ENCODE data around the gene NCKAP5.

Gene NCKAP5

GRCh38 chr2:133333181-133333580 is 235.1 kb downstream of the NCKAP5 start:
- DNase-seq (ENCODE audit: low spot score), result no peak

- no peak for DNase-seq (ENCODE audit: low spot score)
Observed at GRCh38 chr2:133331436-133331835, 236.8 kb downstream of the NCKAP5 start.

- no peak for DNase-seq (ENCODE audit: low spot score)
Observed at GRCh38 chr2:133326652-133327397, 241.4 kb downstream of the NCKAP5 start.

GRCh38 chr2:133324150-133324561 is 244.1 kb downstream of the NCKAP5 start:
- peak; percentile 64 for DNase-seq (ENCODE audit: low spot score)

DNA sequence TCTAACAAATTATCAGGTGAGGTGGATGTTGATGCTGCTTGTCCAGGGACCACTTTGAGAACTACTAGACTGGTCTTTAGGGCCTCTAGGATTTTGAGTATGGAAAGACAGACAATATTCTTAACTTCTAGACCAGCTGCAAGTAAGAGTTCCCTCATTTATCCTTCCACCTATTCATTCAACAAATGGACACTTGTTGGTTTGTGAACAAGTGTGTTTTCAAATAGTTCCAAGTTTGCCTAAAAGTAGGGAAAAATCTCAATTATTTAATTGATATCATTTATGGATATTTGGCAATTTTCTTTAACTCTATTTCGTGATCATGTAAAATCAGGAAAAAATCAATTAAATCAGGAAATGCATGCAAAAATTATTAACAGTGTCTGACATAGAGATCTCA is 245.4 kb downstream of the NCKAP5 start:
- no peak for DNase-seq (ENCODE audit: low spot score)

DNA sequence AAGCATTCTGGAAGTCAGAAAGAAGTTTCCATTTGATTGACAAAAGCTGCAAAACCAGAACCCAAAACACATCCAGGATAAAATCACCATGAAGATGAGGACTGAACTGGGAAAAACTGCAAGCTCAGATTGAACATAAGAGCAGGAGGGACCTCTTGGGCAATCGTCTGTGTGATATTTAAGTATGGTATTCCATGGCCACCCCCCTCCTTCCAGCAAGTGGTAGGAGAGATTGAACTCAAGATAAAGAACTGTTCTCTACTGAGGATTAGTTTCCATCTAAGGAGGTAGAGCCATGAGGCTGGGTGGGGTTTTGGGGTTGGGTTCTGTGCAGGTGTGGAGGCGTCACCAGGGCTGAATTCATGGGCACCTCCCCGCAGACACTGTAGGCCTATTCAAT is 251.1 kb downstream of the NCKAP5 start:
- DNase-seq (ENCODE audit: low spot score), result no peak

DNA sequence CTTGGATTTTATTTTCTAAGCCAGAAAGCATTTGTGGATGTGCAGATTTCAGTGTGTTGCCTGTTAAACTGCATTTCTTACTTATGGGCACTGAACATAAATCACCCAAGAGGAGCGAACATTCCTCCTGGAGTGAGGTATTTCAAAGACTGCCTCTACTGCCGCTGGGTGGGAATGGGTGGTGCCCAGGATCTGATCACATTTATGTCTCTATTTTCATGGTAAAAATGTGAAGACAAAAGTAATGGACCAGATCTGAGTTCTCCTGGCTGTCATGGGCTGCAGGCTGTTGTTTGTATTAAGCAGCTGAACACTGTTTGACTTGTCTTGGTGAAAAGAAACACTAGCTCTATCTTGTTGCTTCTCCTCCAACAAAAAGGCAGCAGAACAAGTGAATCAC is 251.7 kb downstream of the NCKAP5 start:
- DNase-seq (ENCODE audit: low spot score), result no peak

GRCh38 chr2:133315280-133315679 is 253.0 kb downstream of the NCKAP5 start:
- no peak for DNase-seq (ENCODE audit: low spot score)

DNA sequence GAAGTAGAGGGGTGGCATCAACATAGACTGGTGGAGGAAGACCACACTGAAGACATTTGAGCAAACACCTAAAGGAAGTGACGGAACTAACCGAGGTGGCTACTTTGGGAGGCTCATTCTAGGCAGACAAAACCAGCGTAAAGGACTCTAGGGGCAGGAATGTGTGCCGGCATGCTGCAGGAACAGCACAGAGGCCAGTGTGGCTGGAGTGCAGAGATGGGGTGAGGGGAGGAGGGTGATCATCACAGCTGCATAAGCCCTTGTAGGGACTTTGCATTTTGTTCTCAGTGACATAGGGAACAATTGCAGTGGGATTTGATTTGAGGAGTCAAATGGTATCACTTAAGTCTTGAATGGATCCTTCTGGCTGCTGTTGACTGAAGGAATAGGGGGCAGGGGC is 253.5 kb downstream of the NCKAP5 start:
- no peak for DNase-seq (ENCODE audit: low spot score)

DNA sequence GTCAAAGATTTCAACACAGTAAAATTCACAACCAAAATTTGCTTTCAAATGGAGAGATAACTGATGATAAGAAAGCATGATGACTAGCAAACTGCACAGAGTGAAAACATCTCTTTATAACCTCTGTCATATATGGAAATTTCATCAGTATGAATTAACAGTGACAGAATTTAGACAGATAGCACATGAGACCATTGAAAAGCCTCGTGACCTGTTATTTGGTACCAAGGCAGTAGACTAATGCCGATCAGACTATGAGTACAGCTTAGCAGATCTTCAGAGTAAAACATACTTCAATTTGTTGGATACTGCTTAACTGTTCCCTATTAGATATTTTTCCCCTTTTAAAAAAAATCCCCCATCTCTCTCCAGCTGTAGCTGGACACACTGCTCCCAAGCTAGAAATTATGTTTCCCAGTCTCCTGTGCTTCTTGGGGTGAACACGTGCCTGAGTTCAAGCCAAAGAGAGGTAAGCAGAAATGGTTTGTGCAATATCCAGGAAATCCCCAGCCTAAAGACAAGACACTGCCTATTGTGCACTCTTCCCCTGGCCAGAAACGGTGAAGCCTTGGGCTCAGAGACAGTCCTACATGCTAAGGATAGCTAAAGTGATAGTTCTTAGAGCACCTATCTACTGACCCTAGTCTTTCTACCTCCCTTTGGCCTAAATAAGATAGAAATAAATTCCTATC is 256.1 kb downstream of the NCKAP5 start:
- DNase-seq (ENCODE audit: low spot score), result no peak

DNA sequence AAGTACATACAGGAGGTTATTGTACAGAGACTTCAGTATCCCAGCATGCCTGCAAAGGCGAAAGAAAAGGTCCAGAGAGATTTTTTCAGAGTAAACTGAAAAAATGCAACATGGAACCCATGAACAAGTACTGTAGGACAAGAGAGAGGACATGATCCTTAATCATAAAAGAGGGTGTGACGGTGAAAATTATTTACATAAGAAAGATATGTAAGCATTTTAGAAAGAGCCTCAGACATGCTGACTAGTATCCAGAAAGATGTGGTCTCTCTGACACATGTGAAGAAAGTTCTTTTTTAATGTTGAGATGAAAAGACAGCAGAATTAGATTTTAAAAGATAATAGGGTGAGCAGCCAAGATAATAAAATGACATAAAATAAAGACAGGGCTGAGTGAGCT is 262.0 kb downstream of the NCKAP5 start:
- DNase-seq (ENCODE audit: low spot score), result no peak

DNA sequence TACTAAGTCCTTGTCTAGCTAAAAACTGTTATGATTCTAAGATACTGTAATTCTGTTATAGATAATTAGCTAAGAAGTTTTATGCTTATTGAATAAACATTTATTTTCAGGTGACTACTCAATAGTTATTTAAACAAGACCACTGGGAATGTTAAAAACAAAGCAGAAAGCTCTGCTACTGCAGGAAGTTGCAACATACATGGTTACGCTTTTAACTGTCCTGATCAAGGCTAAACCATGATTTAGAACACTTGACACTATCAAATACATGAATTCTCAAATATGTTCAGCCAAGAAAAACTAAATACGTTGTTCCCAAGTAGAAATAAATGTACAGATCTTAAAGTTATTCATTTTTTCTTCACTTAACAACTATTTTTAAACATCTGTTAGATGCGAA is 263.9 kb downstream of the NCKAP5 start:
- no peak for DNase-seq (ENCODE audit: low spot score)

- peak; percentile 48 for DNase-seq (ENCODE audit: low spot score)
Observed at GRCh38 chr2:133303150-133303549, 265.1 kb downstream of the NCKAP5 start.

- DNase-seq (ENCODE audit: low spot score), result no peak
Observed at GRCh38 chr2:133296401-133296800, 271.9 kb downstream of the NCKAP5 start.

- no peak for DNase-seq (ENCODE audit: low spot score)
Observed at GRCh38 chr2:133293544-133294353, 274.5 kb downstream of the NCKAP5 start.

GRCh38 chr2:133292259-133292658 is 276.0 kb downstream of the NCKAP5 start:
- no peak for DNase-seq (ENCODE audit: low spot score)

- DNase-seq (ENCODE audit: low spot score), result peak; percentile 62
Observed at GRCh38 chr2:133287709-133288108, 280.6 kb downstream of the NCKAP5 start.

GRCh38 chr2:133286326-133286922 is 281.8 kb downstream of the NCKAP5 start:
- DNase-seq (ENCODE audit: low spot score), result no peak

DNA sequence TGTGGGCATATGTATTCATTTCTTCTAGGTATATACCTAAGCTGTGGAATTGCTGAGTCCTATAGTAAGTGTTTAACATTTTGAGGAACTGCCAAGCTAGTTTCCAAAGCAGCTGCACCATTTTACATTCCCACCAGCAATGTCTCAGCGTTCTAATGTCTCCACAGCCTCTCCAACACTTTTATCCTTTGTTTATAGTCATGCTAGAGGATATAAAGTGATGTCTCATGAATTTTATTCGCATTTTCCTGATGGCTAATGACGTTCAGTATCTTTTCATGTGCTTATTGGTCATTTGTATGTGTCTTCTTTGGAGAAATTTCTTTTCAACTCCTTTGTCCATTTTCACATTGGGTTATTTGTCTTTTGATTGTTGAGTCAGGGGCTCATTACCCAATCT is 295.2 kb downstream of the NCKAP5 start:
- no peak for DNase-seq (ENCODE audit: low spot score)

GRCh38 chr2:133271105-133271504 is 297.2 kb downstream of the NCKAP5 start:
- no peak for DNase-seq (ENCODE audit: low spot score)

- DNase-seq (ENCODE audit: low spot score), result no peak
Observed at GRCh38 chr2:133270550-133270949, 297.7 kb downstream of the NCKAP5 start.

- DNase-seq (ENCODE audit: low spot score), result peak; percentile 13
Observed at GRCh38 chr2:133266926-133267590, 301.2 kb downstream of the NCKAP5 start.
